ENCODE measurements around the gene RNF180.
A peak's percentile ranks its signal among the peaks of the same experiment; 100 is the strongest.

RNF180 gene

DNA sequence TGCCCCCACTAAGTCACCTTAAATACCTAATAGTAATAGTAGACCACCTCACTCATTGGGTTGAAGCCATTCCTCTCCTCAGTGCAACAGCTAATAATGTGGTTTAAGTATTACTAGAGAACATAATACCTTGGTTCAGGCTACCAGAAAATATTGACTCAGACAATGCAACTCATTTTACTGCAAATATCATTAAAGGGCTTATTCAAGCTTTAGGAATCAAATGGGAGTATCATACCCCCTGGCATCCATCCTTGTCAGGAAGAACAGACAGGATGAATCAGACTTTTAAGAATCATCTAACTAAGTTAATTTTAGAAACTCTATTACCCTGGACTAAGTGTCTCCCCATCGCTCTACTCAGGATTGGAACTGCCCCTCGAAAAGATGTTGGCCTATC lies 6.8 kb upstream of the RNF180 start:
- TF ChIP-seq, protein P1, sequence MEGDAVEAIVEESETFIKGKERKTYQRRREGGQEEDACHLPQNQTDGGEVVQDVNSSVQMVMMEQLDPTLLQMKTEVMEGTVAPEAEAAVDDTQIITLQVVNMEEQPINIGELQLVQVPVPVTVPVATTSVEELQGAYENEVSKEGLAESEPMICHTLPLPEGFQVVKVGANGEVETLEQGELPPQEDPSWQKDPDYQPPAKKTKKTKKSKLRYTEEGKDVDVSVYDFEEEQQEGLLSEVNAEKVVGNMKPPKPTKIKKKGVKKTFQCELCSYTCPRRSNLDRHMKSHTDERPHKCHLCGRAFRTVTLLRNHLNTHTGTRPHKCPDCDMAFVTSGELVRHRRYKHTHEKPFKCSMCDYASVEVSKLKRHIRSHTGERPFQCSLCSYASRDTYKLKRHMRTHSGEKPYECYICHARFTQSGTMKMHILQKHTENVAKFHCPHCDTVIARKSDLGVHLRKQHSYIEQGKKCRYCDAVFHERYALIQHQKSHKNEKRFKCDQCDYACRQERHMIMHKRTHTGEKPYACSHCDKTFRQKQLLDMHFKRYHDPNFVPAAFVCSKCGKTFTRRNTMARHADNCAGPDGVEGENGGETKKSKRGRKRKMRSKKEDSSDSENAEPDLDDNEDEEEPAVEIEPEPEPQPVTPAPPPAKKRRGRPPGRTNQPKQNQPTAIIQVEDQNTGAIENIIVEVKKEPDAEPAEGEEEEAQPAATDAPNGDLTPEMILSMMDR (IDR thresholded peaks at IDR 0.05; ENCODE audit: control insufficient read depth, insufficient read depth, low read depth, low read length, missing control alignments), result no peak
- H3K4me3 ChIP-seq (ENCODE audit: control insufficient read depth, low read depth, low read length), result no peak overlapping the region
- DNase-seq (ENCODE audit: low read depth), result peak; percentile 5

- TF ChIP-seq, protein P1 (IDR thresholded peaks at IDR 0.05; ENCODE audit: control insufficient read depth, insufficient read depth, low read depth, low read length, missing control alignments), result no peak
- DNase-seq (ENCODE audit: low read depth), result no peak
- H3K4me3 ChIP-seq (ENCODE audit: control insufficient read depth, low read depth, low read length), result no peak overlapping the region
These were observed 5.4 kb upstream of the RNF180 start for GRCh38 chr5:64160201-64160600.

DNA sequence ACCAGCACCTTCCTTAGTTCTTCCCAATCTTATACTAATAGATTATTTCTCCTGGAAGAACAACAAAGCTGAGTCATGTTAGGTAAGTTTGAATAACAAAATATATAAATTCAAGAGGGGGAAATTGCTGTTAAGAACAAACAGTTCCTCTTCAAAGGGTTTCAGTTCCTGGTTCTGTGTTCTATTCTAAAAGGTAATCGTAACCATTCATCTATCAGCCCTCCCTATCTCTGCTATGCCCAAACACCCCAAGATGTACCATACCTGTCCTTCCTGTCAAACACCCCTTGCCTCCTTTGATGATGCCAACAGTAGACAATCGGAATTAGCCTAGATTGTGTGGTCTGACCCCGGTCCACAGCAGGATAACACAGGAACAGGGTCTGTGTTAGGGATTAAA lies 4.2 kb upstream of the RNF180 start:
- DNase-seq (ENCODE audit: low read depth), result no peak
- H3K4me3 ChIP-seq (ENCODE audit: control insufficient read depth, low read depth, low read length), result no peak overlapping the region
- TF ChIP-seq, protein P1 (IDR thresholded peaks at IDR 0.05; ENCODE audit: control insufficient read depth, insufficient read depth, low read depth, low read length, missing control alignments), result no peak

- DNase-seq (ENCODE audit: low read depth), result no peak
- TF ChIP-seq, protein P1 (IDR thresholded peaks at IDR 0.05; ENCODE audit: control insufficient read depth, insufficient read depth, low read depth, low read length, missing control alignments), result no peak
- H3K4me3 ChIP-seq (ENCODE audit: control insufficient read depth, low read depth, low read length), result no peak overlapping the region
These were observed 2.5 kb upstream of the RNF180 start for GRCh38 chr5:64163135-64163534.

GRCh38 chr5:64163746-64164145 lies 1.9 kb upstream of the RNF180 start:
- H3K4me3 ChIP-seq (ENCODE audit: control insufficient read depth, low read depth, low read length), result no peak overlapping the region
- TF ChIP-seq, protein P1 (IDR thresholded peaks at IDR 0.05; ENCODE audit: control insufficient read depth, insufficient read depth, low read depth, low read length, missing control alignments), result no peak
- DNase-seq (ENCODE audit: low read depth), result no peak

- DNase-seq (ENCODE audit: low read depth), result no peak
- TF ChIP-seq, protein P1 (IDR thresholded peaks at IDR 0.05; ENCODE audit: control insufficient read depth, insufficient read depth, low read depth, low read length, missing control alignments), result no peak
- no peak overlapping the region for H3K4me3 ChIP-seq (ENCODE audit: control insufficient read depth, low read depth, low read length)
These were observed 1.5 kb upstream of the RNF180 start for GRCh38 chr5:64164166-64164565.

DNA sequence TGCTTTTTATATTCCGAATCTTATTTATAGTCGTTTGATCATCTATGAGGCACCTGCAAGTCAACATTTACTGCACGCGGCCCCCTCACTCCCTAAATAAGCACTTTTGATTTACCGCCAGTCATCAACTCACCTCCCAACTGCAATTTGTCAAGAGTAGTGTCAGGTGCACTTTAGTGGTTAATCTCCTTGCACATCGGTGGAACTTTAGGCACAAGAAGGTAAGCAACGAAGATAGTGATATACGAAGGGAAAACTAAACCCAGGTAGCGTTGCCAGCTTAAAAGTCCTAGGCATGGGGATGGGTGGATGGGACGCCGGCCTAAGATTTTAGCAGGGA lies 513 bp upstream of the RNF180 start:
- TF ChIP-seq, protein P1 (IDR thresholded peaks at IDR 0.05; ENCODE audit: control insufficient read depth, insufficient read depth, low read depth, low read length, missing control alignments), result no peak
- DNase-seq (ENCODE audit: low read depth), result no peak
- H3K4me3 ChIP-seq (ENCODE audit: control insufficient read depth, low read depth, low read length), result peak overlapping the region; percentile 58; the same call in 1 of the 2 replicates

Data from AG09309 (cell line).